Uterus (tissue), 2 donors: ENCODE results near the gene AKAP10.

Experiments used
- CTCF ChIP-seq, 4 experiments: fragments of 200-600 bp in 2 of 4; fragments of 450-650 bp in 2 of 4; sonication (generic) in 2 of 4; IDR thresholded peaks; one replicate each; pipeline ENCODE4 v1.5.1; 2016 to 2019; ENCODE audit warnings: antibody characterized with exemption in 4 of 4, mild to moderate bottlenecking in 2 of 4, moderate library complexity in 1 of 4
- POLR2A ChIP-seq, 2 donors: fragments of 450-650 bp; IDR thresholded peaks; one replicate each; pipeline ENCODE4 v1.6.1; 2016; ENCODE audit warnings: antibody characterized with exemption in 2 of 2, mild to moderate bottlenecking in 1 of 2, moderate library complexity in 1 of 2

- TF ChIP-seq CTCF (IDR thresholded peaks at IDR 0.05) (no peak), POLR2A (IDR thresholded peaks at IDR 0.05) (no peak)
Observed at GRCh38 chr17:19905502-19905901, 72.1 kb downstream of the AKAP10 start.
